ENCODE data around the gene ART3.

ART3 gene

GRCh38 chr4:76096076-76096475 lies 21.6 kb downstream of the ART3 start:
- peaks cover 7% of the 10 kb centered on the region for H3K27me3 ChIP-seq (ENCODE audit: control insufficient read depth, low read length)
- no peaks in the 10 kb centered on the region for H3K79me2 ChIP-seq (ENCODE audit: control insufficient read depth, low read length)
- no peak overlapping the region for H3K4me2 ChIP-seq (ENCODE audit: low read length)
- no peaks in the 10 kb centered on the region for H3K36me3 ChIP-seq (ENCODE audit: control insufficient read depth, low read length)
- no peaks in the 10 kb centered on the region for H3K4me1 ChIP-seq (ENCODE audit: control insufficient read depth, low read length)
- no peaks in the 10 kb centered on the region for H4K20me1 ChIP-seq (ENCODE audit: control insufficient read depth, insufficient read depth, low read depth, low read length)
- TF ChIP-seq EZH2phosphoT487 (IDR thresholded peaks at IDR 0.05; ENCODE audit: borderline replicate concordance, low read length) (no peak), CTCF (IDR thresholded peaks at IDR 0.05; ENCODE audit: low read depth, low read length, poor library complexity, severe bottlenecking) (no peak)
- no peak overlapping the region for H3K27ac ChIP-seq (ENCODE audit: low read depth, low read length)
- H3K9me2 ChIP-seq (replicated peaks; ENCODE audit: control insufficient read depth, low read length): no peaks in the 10 kb centered on the region
- H3F3A ChIP-seq (ENCODE audit: control insufficient read depth, insufficient read depth): no peaks in the 10 kb centered on the region
- no peak overlapping the region for H3K4me3 ChIP-seq (ENCODE audit: low read length)
- no peaks in the 10 kb centered on the region for H3K9me3 ChIP-seq (ENCODE audit: control insufficient read depth, insufficient read depth, low read length)

- no peaks in the 10 kb centered on the region for H3K79me2 ChIP-seq (ENCODE audit: control insufficient read depth, low read length)
- no peaks in the 10 kb centered on the region for H3K9me3 ChIP-seq (ENCODE audit: control insufficient read depth, insufficient read depth, low read length)
- no peak overlapping the region for H3K27ac ChIP-seq (ENCODE audit: low read depth, low read length)
- H3K9me2 ChIP-seq (replicated peaks; ENCODE audit: control insufficient read depth, low read length): no peaks in the 10 kb centered on the region
- no peaks in the 10 kb centered on the region for H3F3A ChIP-seq (ENCODE audit: control insufficient read depth, insufficient read depth)
- no peak overlapping the region for H3K4me2 ChIP-seq (ENCODE audit: low read length)
- no peaks in the 10 kb centered on the region for H4K20me1 ChIP-seq (ENCODE audit: control insufficient read depth, insufficient read depth, low read depth, low read length)
- no peaks in the 10 kb centered on the region for H3K36me3 ChIP-seq (ENCODE audit: control insufficient read depth, low read length)
- 0 out of 2 replicates have a peak, but pooled peaks cover 2% of the 10 kb centered on the region for H3K27me3 ChIP-seq (ENCODE audit: control insufficient read depth, low read length)
- H3K4me3 ChIP-seq (ENCODE audit: low read length): no peak overlapping the region
- TF ChIP-seq CTCF (IDR thresholded peaks at IDR 0.05; ENCODE audit: low read depth, low read length, poor library complexity, severe bottlenecking) (no peak), EZH2phosphoT487 (IDR thresholded peaks at IDR 0.05; ENCODE audit: borderline replicate concordance, low read length) (no peak)
- H3K4me1 ChIP-seq (ENCODE audit: control insufficient read depth, low read length): no peaks in the 10 kb centered on the region
Measured at GRCh38 chr4:76105652-76106051, 31.1 kb downstream of the ART3 start.

DNA sequence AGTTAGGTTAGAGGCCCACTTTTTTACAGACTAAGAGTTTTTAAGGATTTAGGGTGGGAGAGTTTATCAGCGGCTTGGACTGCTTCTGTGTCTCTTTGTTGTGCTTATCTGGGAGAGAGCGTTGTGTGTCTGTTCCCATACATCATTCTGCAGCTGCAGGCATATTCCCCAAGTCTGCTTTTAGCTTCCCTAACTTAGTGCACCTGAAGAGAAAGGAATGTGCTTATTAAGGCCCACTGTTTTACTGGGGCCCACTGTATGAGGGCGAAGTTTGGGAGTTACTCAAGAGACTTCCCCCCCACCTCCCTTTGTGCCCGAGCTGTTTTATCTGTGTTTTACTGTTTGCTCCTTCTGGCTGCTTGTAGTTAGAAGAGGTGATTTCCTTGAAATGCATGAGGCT lies 31.9 kb downstream of the ART3 start:
- no peaks in the 10 kb centered on the region for H3K79me2 ChIP-seq (ENCODE audit: control insufficient read depth, low read length)
- no peaks in the 10 kb centered on the region for H4K20me1 ChIP-seq (ENCODE audit: control insufficient read depth, insufficient read depth, low read depth, low read length)
- H3K4me1 ChIP-seq (ENCODE audit: control insufficient read depth, low read length): no peaks in the 10 kb centered on the region
- H3K36me3 ChIP-seq (ENCODE audit: control insufficient read depth, low read length): no peaks in the 10 kb centered on the region
- H3K9me2 ChIP-seq (replicated peaks; ENCODE audit: control insufficient read depth, low read length): no peaks in the 10 kb centered on the region
- H3K27me3 ChIP-seq (ENCODE audit: control insufficient read depth, low read length): no peaks in the 10 kb centered on the region
- H3K4me3 ChIP-seq (ENCODE audit: low read length): no peak overlapping the region
- no peaks in the 10 kb centered on the region for H3K9me3 ChIP-seq (ENCODE audit: control insufficient read depth, insufficient read depth, low read length)
- no peak overlapping the region for H3K4me2 ChIP-seq (ENCODE audit: low read length)
- TF ChIP-seq EZH2phosphoT487 (IDR thresholded peaks at IDR 0.05; ENCODE audit: borderline replicate concordance, low read length): no peak
- H3K27ac ChIP-seq (ENCODE audit: low read depth, low read length): no peak overlapping the region
- H3F3A ChIP-seq (ENCODE audit: control insufficient read depth, insufficient read depth): no peaks in the 10 kb centered on the region

DNA sequence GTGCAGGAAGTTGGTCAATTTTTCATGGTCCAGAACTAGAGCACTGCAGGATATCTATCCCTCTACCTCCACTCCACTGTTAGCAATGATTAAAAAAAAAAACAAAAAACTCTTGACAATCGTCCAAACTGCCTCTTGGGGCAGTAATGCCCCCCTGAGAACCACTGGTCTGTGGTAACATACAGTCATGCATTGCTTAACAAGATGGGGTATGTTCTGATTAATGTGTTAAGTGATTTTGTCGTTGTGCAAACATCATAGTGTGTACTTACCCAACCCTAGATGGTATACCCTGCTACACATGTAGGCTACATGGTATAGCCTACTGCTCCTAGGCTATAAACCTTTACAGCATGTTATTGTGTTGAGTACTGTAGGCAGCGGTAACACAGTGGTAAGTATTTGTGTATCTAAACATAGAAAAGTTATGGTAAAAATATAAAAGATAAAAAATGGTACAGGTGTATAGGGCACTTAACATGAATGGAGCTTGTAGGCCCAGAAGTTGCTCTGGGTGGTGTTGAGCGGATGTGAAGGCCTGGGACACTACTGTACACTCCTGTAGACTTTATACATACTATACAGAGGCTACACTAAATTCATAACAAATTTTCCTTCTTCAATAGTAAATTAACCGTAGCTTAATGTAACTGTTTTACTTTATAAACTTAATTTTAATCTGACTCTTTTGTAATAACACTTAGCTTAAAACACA lies 34.1 kb downstream of the ART3 start:
- no peak for TF ChIP-seq EZH2phosphoT487 (IDR thresholded peaks at IDR 0.05; ENCODE audit: borderline replicate concordance, low read length)
- peak; percentile 39 for TF ChIP-seq CTCF (IDR thresholded peaks at IDR 0.05; ENCODE audit: low read depth, low read length, poor library complexity, severe bottlenecking)
- Histone ChIP-seq H3K9me3 (ENCODE audit: control insufficient read depth, insufficient read depth, low read length) (no peaks in the 10 kb centered on the region), H3K4me3 (ENCODE audit: low read length) (no peak overlapping the region), H3K4me1 (ENCODE audit: control insufficient read depth, low read length) (no peaks in the 10 kb centered on the region), H3K4me2 (ENCODE audit: low read length) (no peak overlapping the region), H3K27ac (ENCODE audit: low read depth, low read length) (no peak overlapping the region), H3K27me3 (ENCODE audit: control insufficient read depth, low read length) (no peaks in the 10 kb centered on the region), H3F3A (ENCODE audit: control insufficient read depth, insufficient read depth) (0 out of 2 replicates have a peak, but pooled peaks cover 5% of the 10 kb centered on the region), H3K9me2 (replicated peaks; ENCODE audit: control insufficient read depth, low read length) (no peaks in the 10 kb centered on the region), H3K36me3 (ENCODE audit: control insufficient read depth, low read length) (peaks cover 16% of the 10 kb centered on the region), H3K79me2 (ENCODE audit: control insufficient read depth, low read length) (no peaks in the 10 kb centered on the region), H4K20me1 (ENCODE audit: control insufficient read depth, insufficient read depth, low read depth, low read length) (no peaks in the 10 kb centered on the region)

All from DOHH2 (cell line).